ENCODE measurements around the gene LRRC17.

Gene LRRC17

GRCh38 chr7:102916426-102916825 lies 3.6 kb downstream of the LRRC17 start:
- no peak for TF ChIP-seq CTCF (IDR thresholded peaks at IDR 0.05; ENCODE audit: borderline replicate concordance, insufficient read depth, low read depth, low read length)

GRCh38 chr7:102916881-102917280 lies 4.1 kb downstream of the LRRC17 start:
- TF ChIP-seq CTCF (IDR thresholded peaks at IDR 0.05; ENCODE audit: borderline replicate concordance, insufficient read depth, low read depth, low read length), result no peak
- no peak overlapping the region for H3K4me3 ChIP-seq (ENCODE audit: low read depth, low read length)

More at GRCh38 chr7:102916426-102916825, 3.6 kb downstream of the LRRC17 start:
- no peak overlapping the region for H3K4me3 ChIP-seq (ENCODE audit: low read depth, low read length)

- no peak overlapping the region for H3K4me3 ChIP-seq (ENCODE audit: low read depth, low read length)
Observed at GRCh38 chr7:102917436-102918353, 4.9 kb downstream of the LRRC17 start.

GRCh38 chr7:102918845-102919244 lies 6.0 kb downstream of the LRRC17 start:
- TF ChIP-seq CTCF (IDR thresholded peaks at IDR 0.05; ENCODE audit: borderline replicate concordance, insufficient read depth, low read depth, low read length), result no peak
- no peak overlapping the region for H3K4me3 ChIP-seq (ENCODE audit: low read depth, low read length)

More at GRCh38 chr7:102917436-102918353, 4.9 kb downstream of the LRRC17 start:
- TF ChIP-seq CTCF (IDR thresholded peaks at IDR 0.05; ENCODE audit: borderline replicate concordance, insufficient read depth, low read depth, low read length), result no peak

GRCh38 chr7:102925976-102926782 lies 13.4 kb downstream of the LRRC17 start:
- TF ChIP-seq CTCF (IDR thresholded peaks at IDR 0.05; ENCODE audit: borderline replicate concordance, insufficient read depth, low read depth, low read length), result no peak
- no peak overlapping the region for H3K4me3 ChIP-seq (ENCODE audit: low read depth, low read length)

- no peak overlapping the region for H3K4me3 ChIP-seq (ENCODE audit: low read depth, low read length)
- no peak for TF ChIP-seq CTCF (IDR thresholded peaks at IDR 0.05; ENCODE audit: borderline replicate concordance, insufficient read depth, low read depth, low read length)
Observed at GRCh38 chr7:102926783-102927140, 14.0 kb downstream of the LRRC17 start.
